ENCODE measurements around the gene SLC2A11. TPM values are rescaled to one million over a fixed set of nuclear protein-coding genes. Genes with fewer than 3 reads are reported as not detected.

SLC2A11 gene
- total and polyA plus RNA-seq, 9 of the 15 experiments (the other 6 are each of a cell fraction or from before 2014, with no cell fraction given), result 0.44 to 2.7 (median 2.1) TPM

- CTCF ChIA-PET (ENCODE audit: low intra/inter-chr PET ratio), result no interaction called here
- no peak for ATAC-seq
- Histone ChIP-seq H3K4me2 (ENCODE audit: insufficient read depth, low read length) (no peak overlapping the region), H3K4me1 (replicated peaks in 1 of 2; ENCODE audit: control insufficient read depth in 2 of 2, insufficient read depth in 2 of 2, low read length in 2 of 2) (peaks cover 0 to 12% of the 10 kb centered on the region in 2 experiments; a peak in 2 of 5 replicates), H2AFZ (ENCODE audit: low read depth, low read length) (no peak overlapping the region), H3K9ac (ENCODE audit: insufficient read depth in 1 of 2, low read depth in 2 of 2, low read length in 2 of 2) (no peak overlapping the region; a peak in 1 of 4 replicates), H3K79me2 (ENCODE audit: control insufficient read depth, insufficient read depth, low read length) (no peaks in the 10 kb centered on the region), H3K4me3 (no peak overlapping the region), H3K27me3 (ENCODE audit: control insufficient read depth in 2 of 2, insufficient read depth in 2 of 2, low read length in 2 of 2) (no peaks in the 10 kb centered on the region), H4K20me1 (replicated peaks; ENCODE audit: control insufficient read depth, insufficient read depth, low read length) (no peaks in the 10 kb centered on the region; the same call in 1 of the 2 replicates), H3K9me3 (replicated peaks; ENCODE audit: control insufficient read depth, insufficient read depth, low read depth, low read length) (no peaks in the 10 kb centered on the region), H3K9me1 (ENCODE audit: control insufficient read depth, insufficient read depth, low read length) (no peaks in the 10 kb centered on the region), H3K27ac (ENCODE audit: extremely low read depth, low read depth, low read length) (no peak overlapping the region), H3K36me3 (ENCODE audit: control insufficient read depth, insufficient read depth, low read length) (peaks cover 62% of the 10 kb centered on the region; the same call in 2 of the 3 replicates)
- FAIRE-seq, result no peak
- in situ Hi-C loops (cut with MboI), result no loop called here
- intact Hi-C loops (cut with micrococcal nuclease), result no loop called here
- 81% methylated on average over 8 of the region's 8 CpGs for WGBS (ENCODE audit: insufficient coverage, low coverage, missing lambda C conversion rate)
- BruUV-seq (replicated peaks), result no TSS peak
- TF ChIP-seq TAF7 (tag; IDR thresholded peaks at IDR 0.05) (no peak), CEBPB (tag; IDR thresholded peaks at IDR 0.05) (no peak), CHD7 (IDR thresholded peaks at IDR 0.05; ENCODE audit: low read depth, low read length) (no peak), MLLT1 (IDR thresholded peaks at IDR 0.05) (no peak)
- DNase-seq (ENCODE audit: extremely low read depth in 1 of 4, low spot score in 3 of 4), result no peak
- POLR2A ChIA-PET, result interaction anchor here (0.6 kb wide), 1 partner anchor 1131 kb away, joined by 3 read pairs; no protein-coding TSS in a partner anchor
Measured at GRCh38 chr22:23831261-23831660, 26.4 kb upstream of the SLC2A11 start.
